Prostate gland (tissue), 2 donors: ENCODE results near the gene DLEC1.

Experiments
- CTCF ChIP-seq, 4 experiments: fragments of 200-600 bp in 2 of 4; fragments of 450-650 bp in 2 of 4; sonication (generic) in 2 of 4; IDR thresholded peaks; 1 replicate in 3 of 4; 2 replicates in 1 of 4; pipeline ENCODE4 v1.5.1; 2016 to 2019; ENCODE audit warnings: antibody characterized with exemption in 4 of 4, mild to moderate bottlenecking in 2 of 4, moderate library complexity in 2 of 4
- POLR2A ChIP-seq: fragments of 450-650 bp; IDR thresholded peaks from one replicate; pipeline ENCODE4 v1.6.1; 2016; ENCODE audit warnings: antibody characterized with exemption, mild to moderate bottlenecking
- POLR2AphosphoS5 ChIP-seq: sonication (generic); formaldehyde crosslinking; IDR thresholded peaks from one replicate; pipeline ENCODE4 v1.6.1; 2017; ENCODE audit warnings: antibody characterized with exemption

- TF ChIP-seq CTCF (IDR thresholded peaks at IDR 0.05) (no peak), POLR2A (no peak), POLR2AphosphoS5 (no peak)
Measured at GRCh38 chr3:38095669-38096483, 56.9 kb downstream of the DLEC1 start.
